GM23248 (cell line): ENCODE measurements around the gene ITGA8.

ENCODE experiments used
- EZH2 ChIP-seq: fragments of 200-600 bp; sonication (generic); IDR thresholded peaks from 2 replicates; pipeline ENCODE4 v1.6.1; 2018; ENCODE audit warnings: antibody characterized with exemption, mild to moderate bottlenecking; ENCODE audit not compliant: insufficient read depth, poor library complexity, severe bottlenecking
- EZH2phosphoT487 ChIP-seq: fragments of 200-600 bp; sonication (generic); IDR thresholded peaks from 2 replicates; pipeline ENCODE4 v1.6.1; 2018; ENCODE audit warnings: antibody characterized with exemption, moderate library complexity, mild to moderate bottlenecking, low read depth; ENCODE audit not compliant: insufficient read depth

- no peak for TF ChIP-seq EZH2
- no peak for TF ChIP-seq EZH2phosphoT487
These were observed 134.4 kb downstream of the ITGA8 start for GRCh38 chr10:15585303-15585715.
